Retinal pigment epithelial cell (primary cell): ENCODE measurements around the gene GALNT18.

Experiments used
- DNase-seq: peaks from one replicate; pipeline ENCODE4 v3.0.0-alpha.2; 2010; ENCODE audit warnings: low read depth
- H3K4me3 ChIP-seq: 2 replicates; pipeline ENCODE4 v1.5.1; 2011; ENCODE audit warnings: mild to moderate bottlenecking, low read length, control low read depth, moderate library complexity
- CTCF ChIP-seq: conservative IDR thresholded peaks from 2 replicates; pipeline ENCODE4 v1.5.1; 2011; ENCODE audit warnings: low read depth, low read length, control low read depth, inconsistent platforms

Gene GALNT18

DNA sequence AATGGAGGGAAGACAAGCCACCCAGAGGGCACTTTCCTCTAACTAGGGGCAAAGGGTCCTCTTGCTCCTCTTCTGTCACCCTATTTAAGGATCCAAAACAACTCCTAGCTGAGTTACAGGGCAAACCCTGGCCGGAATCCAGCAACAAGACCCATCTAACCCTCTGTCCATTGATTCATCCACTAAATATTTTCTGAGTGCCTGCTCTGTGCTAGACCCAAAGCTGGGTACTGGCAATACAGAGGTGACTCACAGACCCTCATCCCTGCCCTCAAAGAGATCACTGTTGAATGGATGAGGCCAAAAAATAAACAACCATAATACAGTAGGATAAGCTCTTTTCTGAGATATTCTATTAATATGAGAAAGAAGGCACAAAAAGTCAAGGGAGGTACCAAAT is 4.3 kb upstream of the GALNT18 start:
- no peak for DNase-seq
- H3K4me3 ChIP-seq, result no peak overlapping the region
- no peak for TF ChIP-seq CTCF

GRCh38 chr11:11624926-11625325 is 3.1 kb upstream of the GALNT18 start:
- TF ChIP-seq CTCF, result peak; percentile 6

DNA sequence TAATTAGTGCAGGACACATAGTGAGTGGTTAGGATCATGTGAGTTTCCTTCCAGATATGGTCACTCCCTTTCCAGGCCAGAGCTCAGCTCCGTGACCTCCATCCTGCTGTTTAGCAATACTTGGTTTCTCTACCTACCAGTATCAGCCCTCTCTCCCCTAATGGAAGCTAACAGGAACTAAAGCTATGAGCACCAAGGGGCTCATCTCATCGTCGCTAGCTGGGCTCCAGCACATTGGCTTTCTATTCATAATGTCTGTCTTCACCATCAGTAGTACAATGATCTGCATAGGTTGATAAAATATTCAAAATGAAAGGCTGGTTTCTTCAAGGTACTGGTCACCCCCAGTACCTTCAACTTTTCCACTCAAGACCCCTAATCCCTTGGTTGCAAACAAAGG is 2.4 kb upstream of the GALNT18 start:
- no peak for TF ChIP-seq CTCF
- no peak for DNase-seq
- no peak overlapping the region for H3K4me3 ChIP-seq

More at GRCh38 chr11:11624926-11625325, 3.1 kb upstream of the GALNT18 start:
- DNase-seq, result no peak
- H3K4me3 ChIP-seq, result no peak overlapping the region

GRCh38 chr11:11622772-11623171 is 967 bp upstream of the GALNT18 start:
- no peak overlapping the region for H3K4me3 ChIP-seq
- no peak for TF ChIP-seq CTCF
- no peak for DNase-seq

- no peak for DNase-seq
- peak overlapping the region; percentile 30 for H3K4me3 ChIP-seq
- no peak for TF ChIP-seq CTCF
These were observed 518 bp upstream of the GALNT18 start for GRCh38 chr11:11622340-11622706.

GRCh38 chr11:11620921-11621572 is 758 bp downstream of the GALNT18 start:
- H3K4me3 ChIP-seq, result peak overlapping the region; percentile 64
- TF ChIP-seq CTCF, result no peak
- no peak for DNase-seq

GRCh38 chr11:11620173-11620920 is 1.5 kb downstream of the GALNT18 start:
- TF ChIP-seq CTCF, result no peak
- H3K4me3 ChIP-seq, result peak overlapping the region; percentile 64
- DNase-seq, result no peak
